GM12874 (cell line): ENCODE data around the gene GZF1.

Source experiments
- TF ChIP-seq, protein P1 (sequence below): IDR thresholded peaks from 2 replicates; pipeline ENCODE4 v1.5.1; 2011; ENCODE audit warnings: low read depth, mild to moderate bottlenecking, control low read depth, low read length, moderate library complexity; ENCODE audit not compliant: insufficient read depth

Gene GZF1

DNA sequence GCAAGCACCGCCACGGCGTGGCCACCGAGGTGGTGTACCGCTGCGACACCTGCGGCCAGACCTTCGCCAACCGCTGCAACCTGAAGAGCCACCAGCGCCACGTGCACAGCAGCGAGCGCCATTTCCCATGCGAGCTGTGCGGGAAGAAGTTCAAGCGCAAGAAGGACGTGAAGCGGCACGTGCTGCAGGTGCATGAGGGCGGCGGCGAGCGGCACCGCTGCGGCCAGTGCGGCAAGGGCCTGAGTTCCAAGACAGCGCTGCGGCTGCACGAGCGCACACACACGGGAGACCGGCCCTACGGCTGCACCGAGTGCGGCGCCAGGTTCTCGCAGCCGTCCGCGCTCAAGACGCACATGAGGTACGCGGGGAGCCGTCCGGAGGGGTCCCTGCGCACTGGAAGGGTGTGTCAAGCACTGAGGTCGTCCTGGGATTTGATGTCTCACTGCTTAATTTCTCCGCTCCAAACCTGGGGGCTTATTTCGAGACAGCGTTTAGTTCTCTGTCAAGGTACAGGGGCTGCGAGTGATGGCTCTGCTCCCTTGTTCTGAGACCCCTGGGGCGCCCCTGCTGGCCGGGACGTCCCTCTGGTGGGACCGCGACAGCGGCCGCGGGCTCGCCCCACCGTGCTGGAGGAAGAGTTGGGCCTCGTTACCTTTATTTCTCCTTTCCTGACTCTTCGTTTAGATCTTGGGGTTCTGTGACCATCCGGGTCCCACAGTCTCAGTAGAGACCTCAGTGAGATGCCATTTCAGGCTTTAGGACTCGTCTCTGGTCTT is 3.6 kb downstream of the GZF1 start:
- TF ChIP-seq, protein P1, sequence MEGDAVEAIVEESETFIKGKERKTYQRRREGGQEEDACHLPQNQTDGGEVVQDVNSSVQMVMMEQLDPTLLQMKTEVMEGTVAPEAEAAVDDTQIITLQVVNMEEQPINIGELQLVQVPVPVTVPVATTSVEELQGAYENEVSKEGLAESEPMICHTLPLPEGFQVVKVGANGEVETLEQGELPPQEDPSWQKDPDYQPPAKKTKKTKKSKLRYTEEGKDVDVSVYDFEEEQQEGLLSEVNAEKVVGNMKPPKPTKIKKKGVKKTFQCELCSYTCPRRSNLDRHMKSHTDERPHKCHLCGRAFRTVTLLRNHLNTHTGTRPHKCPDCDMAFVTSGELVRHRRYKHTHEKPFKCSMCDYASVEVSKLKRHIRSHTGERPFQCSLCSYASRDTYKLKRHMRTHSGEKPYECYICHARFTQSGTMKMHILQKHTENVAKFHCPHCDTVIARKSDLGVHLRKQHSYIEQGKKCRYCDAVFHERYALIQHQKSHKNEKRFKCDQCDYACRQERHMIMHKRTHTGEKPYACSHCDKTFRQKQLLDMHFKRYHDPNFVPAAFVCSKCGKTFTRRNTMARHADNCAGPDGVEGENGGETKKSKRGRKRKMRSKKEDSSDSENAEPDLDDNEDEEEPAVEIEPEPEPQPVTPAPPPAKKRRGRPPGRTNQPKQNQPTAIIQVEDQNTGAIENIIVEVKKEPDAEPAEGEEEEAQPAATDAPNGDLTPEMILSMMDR: no peak

DNA sequence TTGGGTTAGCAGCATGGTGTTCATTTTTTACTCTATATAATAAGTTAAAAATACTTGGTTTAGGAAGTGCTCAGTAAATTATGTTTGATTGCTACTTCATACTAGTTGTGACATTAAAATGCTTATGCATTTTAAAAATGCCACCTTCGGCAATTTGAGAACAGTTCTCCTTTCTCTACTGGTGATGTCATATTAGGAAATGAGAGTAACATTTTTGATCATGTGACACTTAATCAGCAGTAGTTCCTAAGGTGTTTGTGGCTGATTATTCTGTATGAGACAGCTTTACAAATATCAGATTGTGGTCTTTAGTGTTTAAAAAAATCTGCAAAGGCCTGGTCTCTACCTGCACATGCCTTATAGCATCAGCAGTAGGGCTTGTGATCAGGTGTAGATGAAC is 4.4 kb downstream of the GZF1 start:
- TF ChIP-seq, protein P1: no peak

DNA sequence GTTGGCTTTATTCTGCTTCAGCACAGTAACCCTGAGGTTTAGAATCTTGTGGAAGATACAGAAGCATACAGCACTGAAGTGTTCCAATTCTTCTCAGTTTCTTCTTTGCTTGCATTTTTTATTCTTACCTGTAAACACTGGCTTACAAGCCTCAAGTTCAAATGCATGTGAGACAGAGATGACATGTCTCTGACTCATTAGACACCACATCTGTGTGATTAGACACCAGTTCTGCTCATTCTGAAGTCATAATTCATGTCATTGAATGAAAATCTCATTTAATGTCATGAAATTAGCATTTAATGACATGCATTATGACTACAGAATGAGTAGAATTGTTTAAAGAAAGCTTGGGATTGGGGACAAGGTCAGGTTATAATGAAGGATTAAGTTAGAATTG is 5.8 kb downstream of the GZF1 start:
- TF ChIP-seq, protein P1: no peak

DNA sequence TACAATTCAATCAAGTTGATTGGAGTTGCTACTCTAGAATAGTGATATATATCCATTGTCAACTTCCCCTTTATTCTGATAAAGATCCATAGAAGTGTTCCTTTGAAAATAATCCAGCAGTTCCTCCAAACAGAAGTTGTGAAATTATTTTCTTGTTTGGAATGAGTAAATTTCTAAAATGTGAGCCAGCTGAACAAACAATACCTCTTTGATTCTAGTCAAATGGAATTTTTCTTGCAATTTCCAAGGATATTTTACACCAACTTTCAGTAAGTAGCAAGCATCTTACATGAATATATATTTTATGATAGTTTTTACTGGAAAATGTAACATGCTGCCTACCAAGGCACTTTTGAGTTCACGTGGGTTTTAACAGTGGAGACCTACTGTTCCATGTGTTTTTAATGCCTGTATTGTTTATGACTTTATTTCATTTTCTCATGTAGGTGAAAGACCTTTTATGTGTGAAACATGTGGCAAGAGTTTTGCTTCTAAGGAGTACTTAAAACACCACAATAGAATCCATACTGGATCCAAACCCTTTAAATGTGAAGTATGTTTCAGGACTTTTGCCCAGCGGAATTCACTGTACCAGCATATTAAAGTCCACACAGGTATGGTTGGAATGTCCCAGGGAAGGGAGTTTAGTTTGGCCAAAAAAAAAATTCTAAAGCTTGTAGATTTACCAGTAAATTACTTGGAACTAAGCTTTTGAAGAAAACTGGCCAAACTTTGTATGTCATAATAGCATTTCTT is 6.5 kb downstream of the GZF1 start:
- TF ChIP-seq, protein P1: no peak

DNA sequence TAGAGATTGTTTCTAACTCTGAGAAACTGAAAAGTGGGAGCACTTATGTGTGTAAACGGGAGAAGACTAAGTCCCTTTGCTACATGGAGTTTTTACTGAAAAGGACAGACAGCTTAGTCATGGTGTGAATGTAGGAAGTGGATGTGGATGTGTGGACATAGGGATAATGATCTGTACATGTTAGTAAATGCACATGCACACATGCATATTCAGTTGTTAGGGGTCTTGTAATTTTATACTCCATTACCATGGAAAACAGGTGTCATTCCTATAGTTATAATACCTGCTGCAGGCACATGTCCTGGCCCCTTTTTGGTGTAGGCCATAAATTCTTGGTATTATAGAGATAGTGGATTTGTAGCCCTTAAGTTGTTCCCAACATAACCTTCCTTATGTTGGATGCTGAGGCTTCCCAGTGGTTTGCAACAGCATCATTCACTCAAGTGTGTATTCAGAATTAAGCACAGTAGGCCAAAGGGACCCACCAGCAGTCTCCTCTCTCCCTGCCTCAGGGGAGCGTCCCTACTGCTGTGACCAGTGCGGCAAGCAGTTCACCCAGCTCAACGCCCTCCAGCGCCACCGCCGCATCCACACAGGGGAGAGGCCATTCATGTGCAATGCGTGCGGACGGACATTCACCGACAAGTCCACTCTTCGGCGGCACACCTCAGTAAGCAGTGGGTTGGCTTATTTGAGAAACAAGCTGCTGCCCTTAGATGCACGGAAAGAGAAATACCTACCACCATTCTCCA is 7.3 kb downstream of the GZF1 start:
- TF ChIP-seq, protein P1: no peak

DNA sequence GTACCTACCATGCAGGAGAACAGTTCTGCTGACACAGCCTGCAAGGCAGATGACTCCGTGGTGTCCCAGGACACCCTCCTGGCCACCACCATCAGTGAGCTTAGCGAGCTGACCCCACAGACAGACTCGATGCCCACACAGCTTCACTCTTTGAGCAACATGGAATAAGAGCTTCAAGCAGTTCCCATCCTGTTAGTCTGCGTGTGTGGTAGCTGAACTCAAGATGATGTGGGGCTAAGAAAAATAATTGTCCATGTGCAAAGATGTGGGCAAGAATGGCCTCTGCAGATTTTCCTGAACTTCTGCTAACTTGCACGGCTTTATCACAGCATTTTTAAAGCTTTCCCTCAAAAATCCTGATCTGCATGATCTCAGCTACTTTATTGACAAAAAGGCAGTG is 8.3 kb downstream of the GZF1 start:
- TF ChIP-seq, protein P1: no peak

DNA sequence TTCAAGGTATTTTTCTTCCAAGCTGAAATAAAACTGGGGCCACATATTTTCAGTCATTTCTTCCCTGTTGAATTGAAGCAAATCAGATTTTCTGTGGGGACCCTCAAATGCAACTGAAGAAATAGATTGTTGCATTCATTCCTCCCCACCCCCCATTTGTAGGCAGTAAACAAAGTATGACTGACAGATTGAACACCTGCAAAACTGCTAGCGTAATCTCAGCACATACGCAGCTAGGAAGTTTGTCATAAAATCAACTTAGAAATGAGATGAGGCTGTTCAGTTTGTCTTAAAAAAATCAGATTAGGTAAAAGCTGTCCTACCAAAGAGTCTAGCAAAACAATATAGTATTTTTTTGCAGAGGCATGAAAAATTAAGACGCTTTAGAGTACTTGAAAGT is 8.9 kb downstream of the GZF1 start:
- TF ChIP-seq, protein P1: no peak
